B cell (primary cell): ENCODE results near the gene NCOA1. TPM values are rescaled to one million over a fixed set of nuclear protein-coding genes. Genes with fewer than 3 reads are reported as not detected.

Experiments used
- ATAC-seq: fragments of 200-7000 bp; cut with Tn5 transposase; one replicate; pipeline ENCODE4 v1.10.0; 2021; ENCODE audit warnings: low read depth, mild to moderate bottlenecking, moderate number of reproducible peaks, moderate library complexity
- CTCF ChIA-PET: fragments of 350-600 bp; sonication (Branson Sonifier 250); formaldehyde crosslinking; loops from one replicate; lab custom pipeline; 2021; ENCODE audit warnings: antibody characterized with exemption, inconsistent platforms; lab: Charles Lee
- POLR2A ChIA-PET: fragments of 350-600 bp; sonication (Branson Sonifier 250); formaldehyde crosslinking; loops from one replicate; lab custom pipeline; 2021; ENCODE audit warnings: antibody characterized with exemption; lab: Charles Lee
- DNase-seq: peaks from one replicate; pipeline ENCODE4 v3.0.0; 2013
- H2AFZ ChIP-seq: 2 replicates; pipeline ENCODE4 v1.6.1; 2012; ENCODE audit warnings: mild to moderate bottlenecking, low read depth, low read length; ENCODE audit not compliant: insufficient read depth, poor library complexity, severe bottlenecking
- H3K27ac ChIP-seq, 2 donors: 1 replicate in 1 of 2; 2 replicates in 1 of 2; pipeline ENCODE4 v1.5.1; 2012 to 2013; ENCODE audit warnings: low read length in 2 of 2, mild to moderate bottlenecking in 2 of 2, moderate library complexity in 1 of 2
- H3K27me3 ChIP-seq, 4 experiments: fragments of 200-600 bp in 1 of 4; sonication (generic) in 1 of 4; replicated peaks in 1 of 4; 1 replicate in 2 of 4; 2 replicates in 2 of 4; pipeline versions ENCODE4 v1.6.1 to v1.7.0; 2013 to 2016; ENCODE audit warnings: low read length in 3 of 4, mild to moderate bottlenecking in 2 of 4, mixed read lengths in 1 of 4, moderate library complexity in 1 of 4; ENCODE audit not compliant: insufficient read depth in 4 of 4, control insufficient read depth in 3 of 4; ENCODE audit errors: control extremely low read depth in 1 of 4
- H3K36me3 ChIP-seq, 2 experiments: replicated peaks in 1 of 2; 1 replicate in 1 of 2; 2 replicates in 1 of 2; pipeline versions ENCODE4 v1.6.1 to v1.7.1; 2013; ENCODE audit warnings: low read length in 1 of 2; ENCODE audit not compliant: insufficient read depth in 2 of 2, control insufficient read depth in 1 of 2; ENCODE audit errors: control extremely low read depth in 1 of 2, extremely low read depth in 1 of 2
- H3K4me1 ChIP-seq, 2 donors: fragments of 200-600 bp in 1 of 2; sonication (generic) in 1 of 2; 1 replicate in 1 of 2; 2 replicates in 1 of 2; pipeline versions ENCODE4 v1.5.1 to v1.6.1; 2013 to 2017; ENCODE audit warnings: low read length in 2 of 2; ENCODE audit not compliant: control insufficient read depth in 2 of 2, insufficient read depth in 2 of 2
- H3K4me2 ChIP-seq: replicated peaks from 2 replicates; pipeline ENCODE3; 2012; ENCODE audit warnings: mild to moderate bottlenecking, low read depth, low read length; ENCODE audit not compliant: poor library complexity, severe bottlenecking
- H3K4me3 ChIP-seq, 5 experiments: fragments of 200-600 bp in 1 of 5; sonication (generic) in 1 of 5; 1 replicate in 3 of 5; 2 replicates in 2 of 5; pipeline versions ENCODE4 v1.5.1 to v1.7.0; 2011 to 2016; ENCODE audit warnings: low read length in 4 of 5, mild to moderate bottlenecking in 4 of 5, low read depth in 2 of 5, control low read depth in 1 of 5, moderate library complexity in 1 of 5; ENCODE audit not compliant: insufficient read depth in 1 of 5; ENCODE audit errors: control extremely low read depth in 1 of 5, extremely low read depth in 1 of 5
- H3K79me2 ChIP-seq: fragments of 200-600 bp; sonication (generic); one replicate; pipeline ENCODE4 v1.6.0; 2016; ENCODE audit warnings: low read length; ENCODE audit not compliant: control insufficient read depth, insufficient read depth
- H3K9ac ChIP-seq: fragments of 200-600 bp; sonication (generic); 2 replicates; pipeline ENCODE4 v1.6.1; 2017; ENCODE audit warnings: mild to moderate bottlenecking, low read length, moderate library complexity
- H3K9me3 ChIP-seq, 3 donors: one replicate each; pipeline versions ENCODE4 v1.6.1 to v1.7.1; 2013; ENCODE audit warnings: low read length in 2 of 3; ENCODE audit not compliant: control insufficient read depth in 2 of 3, insufficient read depth in 1 of 3; ENCODE audit errors: control extremely low read depth in 1 of 3
- H4K20me1 ChIP-seq: 2 replicates; pipeline ENCODE4 v1.6.0; 2012; ENCODE audit warnings: mild to moderate bottlenecking, low read length; ENCODE audit not compliant: insufficient read depth, control insufficient read depth, poor library complexity, severe bottlenecking
- H3K27ac Mint-ChIP-seq: one replicate; pipeline ENCODE4 v1.8.0; 2021; ENCODE audit warnings: mixed read lengths
- H3K27me3 Mint-ChIP-seq: one replicate; pipeline ENCODE4 v1.8.0; 2021; ENCODE audit warnings: mixed read lengths
- H3K4me1 Mint-ChIP-seq: one replicate; pipeline ENCODE4 v1.8.0; 2021; ENCODE audit warnings: mixed read lengths
- H3K4me3 Mint-ChIP-seq: one replicate; pipeline ENCODE4 v1.8.0; 2021; ENCODE audit warnings: mixed read lengths
- H3K9me3 Mint-ChIP-seq: one replicate; pipeline ENCODE4 v1.8.0; 2022; ENCODE audit warnings: mixed read lengths; ENCODE audit not compliant: insufficient read depth
- CTCF ChIP-seq: fragments of 200-600 bp; IDR thresholded peaks from one replicate; pipeline ENCODE4 v1.8.0; 2022; ENCODE audit warnings: antibody characterized with exemption, mild to moderate bottlenecking
- EZH2 ChIP-seq: IDR thresholded peaks from 2 replicates; pipeline ENCODE4 v1.6.1; 2012; ENCODE audit warnings: borderline replicate concordance, low read depth, mild to moderate bottlenecking, moderate library complexity, low read length; ENCODE audit not compliant: insufficient read depth, poor library complexity, severe bottlenecking
- WGBS: methylation state at CpG from one replicate; pipeline ENCODE4 v1.1.5; 2013; ENCODE audit warnings: missing lambda C conversion rate; ENCODE audit not compliant: insufficient coverage; 5-methylcytosine and 5-hydroxymethylcytosine counted together
- intact Hi-C: fragments of 100-400 bp; cut with micrococcal nuclease; formaldehyde crosslinking; loops from one replicate; pipeline ENCODE4 v1.10.0; 2022
- polyA plus RNA-seq: library from polyadenylated mRNA; depleted of rRNA; stranded (reverse); fragments of >200 nt; gene quantifications from 2 replicates; pipeline ENCODE4 v1.2.3, GENCODE V29; 2012
- total RNA-seq, 2 donors: library from RNA; stranded (reverse); fragments of 120-200 nt in 1 of 2; gene quantifications; 1 replicate in 1 of 2; 2 replicates in 1 of 2; pipeline versions ENCODE4 v1.2.3 to v1.2.4, GENCODE V29; 2013 to 2022

The NCOA1 gene
- total and polyA plus RNA-seq, 2 donors (not counting 1 experiment from before 2014, with no cell fraction given) = 11.6 to 49.1 TPM

GRCh38 chr2:24702800-24703199 lies 211.7 kb downstream of the NCOA1 start:
- no peak overlapping the region for H3K9ac ChIP-seq
- intact Hi-C loops = no loop called here
- CTCF ChIA-PET = no interaction called here

GRCh38 chr2:24704692-24705091 lies 213.6 kb downstream of the NCOA1 start:
- Mint-ChIP-seq H3K4me3 (no peak overlapping the region), H3K27ac (no peak overlapping the region), H3K27me3 (no peaks in the 10 kb centered on the region), H3K9me3 (no peaks in the 10 kb centered on the region), H3K4me1 (no peaks in the 10 kb centered on the region)
- whole genome bisulfite sequencing = 100% methylated on average over 3 of the region's 4 CpGs
- Histone ChIP-seq H3K4me1 (no peaks in the 10 kb centered on the region), H3K9ac (no peak overlapping the region), H3K27me3 (no peaks in the 10 kb centered on the region), H3K9me3 (no peaks in the 10 kb centered on the region), H3K36me3 (peaks cover 12 to 15% of the 10 kb centered on the region in 2 experiments), H2AFZ (no peak overlapping the region), H3K79me2 (no peaks in the 10 kb centered on the region), H3K4me2 (no peak overlapping the region), H3K4me3 (no peak overlapping the region), H4K20me1 (no peaks in the 10 kb centered on the region), H3K27ac (no peak overlapping the region)
- ChIA-PET CTCF (no interaction called here), POLR2A (no interaction called here)
- intact Hi-C loops = no loop called here
- DNase-seq (no peak), ATAC-seq (no peak)
- TF ChIP-seq EZH2 (no peak), CTCF (no peak)

More at GRCh38 chr2:24702800-24703199, 211.7 kb downstream of the NCOA1 start:
- no peak overlapping the region for H3K27ac Mint-ChIP-seq
- peaks cover 8 to 14% of the 10 kb centered on the region in 2 experiments for H3K36me3 ChIP-seq
- no peaks in the 10 kb centered on the region for H4K20me1 ChIP-seq
- no peaks in the 10 kb centered on the region for H3K79me2 ChIP-seq
- H2AFZ ChIP-seq = no peak overlapping the region
- H3K9me3 ChIP-seq = no peaks in the 10 kb centered on the region
- H3K27me3 ChIP-seq = no peaks in the 10 kb centered on the region
- H3K4me2 ChIP-seq = no peak overlapping the region
- no peak overlapping the region for H3K4me3 ChIP-seq
- POLR2A ChIA-PET = no interaction called here
- H3K4me1 ChIP-seq = no peaks in the 10 kb centered on the region
- no peaks in the 10 kb centered on the region for H3K27me3 Mint-ChIP-seq
- TF ChIP-seq CTCF = no peak
- TF ChIP-seq EZH2 = no peak
- no peaks in the 10 kb centered on the region for H3K4me1 Mint-ChIP-seq
- WGBS = no CpG with 5 or more reads among the region's 3 CpGs
- DNase-seq (no peak), ATAC-seq (no peak)
- no peak overlapping the region for H3K27ac ChIP-seq
- no peaks in the 10 kb centered on the region for H3K9me3 Mint-ChIP-seq
- no peak overlapping the region for H3K4me3 Mint-ChIP-seq
